GM21447 (cell line): ENCODE measurements around the gene TEDDM1.
"Not testable (repeated sequence)": the region's sequence is repeated elsewhere in the genome, so short reads cannot be mapped to it uniquely, and the experiment has no call there.

Experiments used
- ATAC-seq: cut with Tn5 transposase; IDR thresholded peaks from one replicate; pipeline ENCODE4 v1.9.1; 2021; ENCODE audit not compliant: unreplicated experiment

TEDDM1 gene

DNA sequence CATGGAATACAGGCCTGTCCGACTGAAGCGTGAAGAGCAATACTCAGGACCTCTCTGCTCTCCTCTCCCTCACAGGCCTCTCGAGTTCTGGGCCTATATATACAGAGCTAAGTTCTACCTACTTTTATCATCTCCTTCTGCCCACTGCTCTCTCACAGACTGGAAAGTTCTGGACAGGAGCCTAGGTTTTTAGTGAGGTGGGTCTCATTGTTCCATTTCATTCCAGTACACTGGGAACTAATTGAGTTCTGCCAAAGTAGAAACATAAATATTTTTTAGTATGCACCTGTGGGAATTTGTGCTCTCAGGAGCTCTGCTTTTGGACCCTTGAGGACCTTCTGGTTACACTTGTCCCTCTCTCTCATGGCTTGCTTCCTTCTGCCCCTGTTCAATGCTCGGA, at the start of gene TEDDM1:
Gene TEDDM1 (minus strand): TSS at position 101 of the 400 bp plus-strand sequence. CDS start 182 bp downstream, outside the sequence.
- no peak for ATAC-seq

- no peak for ATAC-seq
Measured at GRCh38 chr1:182450087-182450486, 49.6 kb upstream of the TEDDM1 start, which contains the start of gene RGSL1. Gene RGSL1, plus strand, starts transcription at chr1:182450146. Its CDS starts 20 bp downstream, at chr1:182450166.

DNA sequence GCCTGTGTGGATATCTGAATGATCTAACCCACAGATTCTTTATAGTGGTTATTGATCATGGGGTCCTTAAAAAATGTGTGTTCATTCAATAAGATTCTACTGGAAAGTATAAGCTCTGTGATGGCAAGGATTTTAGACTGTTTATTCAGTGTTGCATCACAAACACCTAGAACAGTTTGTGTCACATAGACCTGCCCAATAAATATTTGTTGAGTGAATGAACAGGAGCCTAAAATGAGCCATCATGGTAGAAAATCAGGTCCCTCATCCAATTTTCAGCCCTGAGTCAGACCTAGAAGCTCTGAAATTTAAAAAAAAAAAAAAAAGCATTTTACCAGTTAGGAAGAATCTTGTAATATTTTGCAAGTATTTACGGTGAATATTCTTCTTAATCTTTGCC, 47.2 kb upstream of the TEDDM1 start:
- no peak for ATAC-seq

- not testable (repeated sequence) for ATAC-seq
Measured at GRCh38 chr1:182447124-182447523, 46.7 kb upstream of the TEDDM1 start.

- ATAC-seq: no peak
Measured at GRCh38 chr1:182446033-182446669, 45.7 kb upstream of the TEDDM1 start.

GRCh38 chr1:182444497-182444896, 44.0 kb upstream of the TEDDM1 start:
- ATAC-seq: no peak

- ATAC-seq: no peak
Measured at GRCh38 chr1:182442333-182442732, 41.9 kb upstream of the TEDDM1 start.

DNA sequence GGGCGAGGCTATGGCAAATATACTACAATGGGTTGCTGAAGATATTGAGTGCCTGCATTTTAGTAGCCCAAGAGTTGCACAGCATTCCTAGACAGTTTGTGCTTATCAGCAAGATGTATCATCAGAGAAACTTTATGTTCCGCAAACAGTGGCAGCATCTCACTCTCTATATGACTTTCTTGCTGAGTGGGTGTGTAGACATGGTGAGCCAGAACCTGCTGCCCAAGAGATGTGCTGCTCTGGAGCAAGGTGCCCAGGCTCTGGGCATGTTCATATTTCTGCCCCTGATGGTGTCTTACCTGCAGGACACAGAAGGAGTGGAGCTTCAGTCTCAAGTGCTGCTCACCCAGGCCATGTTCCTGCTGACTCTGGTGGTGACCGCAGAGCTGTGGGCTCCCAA, 41.3 kb upstream of the TEDDM1 start:
- ATAC-seq: no peak

DNA sequence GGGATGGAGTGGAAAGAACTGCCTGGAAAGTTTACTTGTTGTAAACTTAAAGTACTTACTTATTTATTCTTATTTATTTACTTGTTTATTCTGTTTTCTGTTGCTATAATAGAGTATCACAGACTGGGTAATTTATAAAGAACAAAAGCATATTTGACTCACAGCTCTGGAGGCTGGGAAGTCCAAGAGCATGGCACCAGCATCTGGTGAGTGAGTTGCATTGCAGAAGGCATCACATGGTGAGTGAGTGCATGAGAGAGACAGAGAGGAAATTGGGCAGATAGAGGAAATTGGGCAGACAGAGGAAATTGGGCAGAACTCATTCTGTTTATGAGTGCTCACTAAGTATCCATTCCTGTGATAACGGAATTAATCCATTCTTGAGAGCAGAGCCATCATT, 37.9 kb upstream of the TEDDM1 start:
- no peak for ATAC-seq

DNA sequence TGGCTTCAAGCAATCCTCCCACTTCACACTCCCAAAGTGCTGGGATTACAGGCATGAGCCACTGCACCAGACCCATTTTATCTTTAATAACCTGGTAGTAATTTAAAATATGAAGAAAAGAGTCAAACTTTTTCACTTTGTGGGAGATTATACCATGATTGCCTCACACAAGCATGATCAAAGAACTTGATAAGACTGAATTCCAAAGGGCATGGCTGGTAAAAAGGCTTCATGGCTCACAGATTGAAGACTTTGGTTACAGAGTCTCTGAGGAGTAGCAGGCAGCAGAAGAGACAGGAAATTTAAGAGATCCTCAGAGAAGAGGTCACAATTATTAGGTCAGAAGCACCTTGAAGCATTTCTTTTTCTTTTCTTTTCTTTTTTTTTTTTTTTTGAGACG, 33.1 kb upstream of the TEDDM1 start:
- ATAC-seq: no peak

- ATAC-seq: no peak
Measured at GRCh38 chr1:182431278-182431677, 30.8 kb upstream of the TEDDM1 start.

DNA sequence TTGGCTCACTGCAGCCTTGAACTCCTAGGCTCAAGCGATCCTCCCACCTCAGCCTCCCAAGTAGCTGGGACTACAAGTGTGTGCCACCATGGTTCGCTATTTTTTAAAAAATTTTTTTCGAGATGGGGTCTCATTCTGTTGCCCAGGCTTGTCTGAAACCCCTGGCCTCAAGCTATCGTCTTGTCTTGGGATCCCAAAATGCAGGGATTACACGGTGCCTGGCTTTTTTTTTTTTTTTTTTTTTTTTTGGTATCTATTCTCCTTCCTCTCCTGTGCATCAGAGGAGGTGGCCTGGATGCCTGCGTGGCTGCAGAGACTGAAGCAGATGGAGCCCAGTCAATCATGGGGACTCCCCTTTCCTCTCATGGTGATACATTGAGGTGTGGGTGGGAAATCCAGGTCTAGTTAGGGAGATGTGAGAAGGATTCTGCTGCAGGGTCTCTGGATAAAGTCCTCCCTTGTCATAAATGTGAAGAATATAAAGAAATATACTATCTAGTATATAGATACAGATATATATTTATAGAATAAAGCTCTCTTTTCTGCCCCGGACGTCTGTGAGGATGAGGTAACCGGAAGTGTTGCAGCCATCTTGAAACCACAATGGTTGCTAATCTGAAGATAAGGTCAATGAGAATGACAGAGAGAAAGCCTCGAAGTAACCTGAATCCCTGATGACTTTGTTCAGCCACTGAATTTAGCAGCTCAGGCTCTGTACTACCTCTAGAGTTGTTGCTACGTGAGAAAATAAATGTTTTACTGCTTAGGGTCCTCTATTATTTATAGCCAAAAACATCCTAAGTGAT, 30.0 kb upstream of the TEDDM1 start:
- peak; percentile 33 for ATAC-seq

DNA sequence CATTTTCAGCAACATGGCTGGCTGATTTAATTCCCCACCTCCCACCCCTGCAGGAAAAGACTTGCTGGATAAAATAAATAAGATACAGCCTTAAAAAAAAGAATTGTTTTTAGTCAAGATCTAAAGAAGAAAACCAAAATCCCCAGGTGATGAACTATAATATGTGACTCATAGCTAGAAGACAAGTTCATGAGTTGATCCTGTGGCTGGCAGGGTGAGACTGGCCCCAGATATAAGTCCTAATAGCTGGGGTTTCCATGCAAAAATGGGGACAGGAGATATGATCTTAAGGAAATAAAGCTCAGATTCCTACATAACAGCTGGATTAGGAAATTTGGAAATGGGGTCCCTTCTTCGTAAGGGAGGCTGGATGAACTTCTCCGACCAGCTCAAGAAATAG, 27.6 kb upstream of the TEDDM1 start:
- no peak for ATAC-seq

DNA sequence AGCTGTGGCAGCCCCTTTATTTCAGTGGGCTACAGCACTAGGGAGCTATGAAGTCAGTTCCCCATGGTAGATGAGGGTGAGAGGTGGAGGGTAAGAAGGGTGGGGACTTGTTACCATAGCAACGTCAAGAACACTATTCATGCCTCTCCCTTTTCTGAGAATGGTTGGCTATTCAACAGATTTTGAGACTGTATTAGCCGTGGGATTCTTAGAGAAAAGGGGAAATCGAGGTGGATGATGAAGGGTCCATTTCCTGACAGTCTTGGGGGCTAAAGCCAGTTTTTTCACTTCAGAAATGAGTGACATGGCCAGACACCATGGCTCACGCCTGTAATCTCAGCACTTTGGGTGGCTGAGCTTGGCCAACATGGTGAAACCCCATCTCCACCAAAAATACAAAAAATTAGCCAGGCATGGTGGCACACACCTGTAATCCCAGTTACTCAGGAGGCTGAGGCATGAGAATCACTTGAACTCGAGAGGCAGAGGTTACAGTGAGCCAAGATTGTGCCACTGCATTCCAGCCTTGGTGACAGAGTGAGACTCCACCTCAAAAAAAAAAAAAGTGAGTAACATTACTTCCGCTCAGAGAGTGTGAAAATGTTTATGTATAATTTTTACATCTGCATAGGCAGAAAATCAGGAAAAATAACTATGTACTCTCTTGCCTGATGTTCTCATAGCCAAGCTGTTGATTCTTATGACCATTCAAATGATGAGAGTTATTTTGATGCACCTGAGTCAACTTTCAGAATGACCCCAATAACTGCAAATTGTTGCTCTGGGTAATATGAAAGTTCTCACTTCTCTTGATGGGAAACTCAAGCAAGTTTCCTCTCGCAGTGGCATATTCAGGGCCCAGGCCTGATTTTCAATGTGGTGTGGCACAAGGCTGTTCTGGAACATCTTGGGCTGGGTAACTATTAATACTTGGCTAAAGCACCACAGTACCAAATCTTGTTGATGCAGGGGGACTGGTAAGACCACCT, 26.3 kb upstream of the TEDDM1 start:
- ATAC-seq: peak; percentile 66

DNA sequence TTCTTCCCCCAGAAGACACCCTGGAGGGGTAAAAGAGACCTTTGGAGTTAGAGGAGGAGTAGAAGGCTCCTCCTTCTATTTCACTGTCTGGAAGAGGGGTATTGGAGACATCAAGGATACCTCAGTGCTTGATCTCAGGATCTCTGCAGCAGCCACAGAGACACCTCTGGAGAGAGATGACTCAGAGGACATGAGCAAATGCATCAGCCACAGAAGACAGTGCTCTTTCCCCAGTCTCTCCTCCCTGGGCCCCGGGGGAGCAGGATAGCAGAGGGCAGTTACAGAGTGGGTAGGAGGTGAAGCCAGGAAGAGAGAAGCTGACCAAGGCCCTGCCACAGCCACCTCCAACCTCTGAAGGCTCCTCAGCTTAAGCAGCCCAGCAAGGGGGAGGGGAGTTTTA, 15.3 kb upstream of the TEDDM1 start:
- no peak for ATAC-seq

DNA sequence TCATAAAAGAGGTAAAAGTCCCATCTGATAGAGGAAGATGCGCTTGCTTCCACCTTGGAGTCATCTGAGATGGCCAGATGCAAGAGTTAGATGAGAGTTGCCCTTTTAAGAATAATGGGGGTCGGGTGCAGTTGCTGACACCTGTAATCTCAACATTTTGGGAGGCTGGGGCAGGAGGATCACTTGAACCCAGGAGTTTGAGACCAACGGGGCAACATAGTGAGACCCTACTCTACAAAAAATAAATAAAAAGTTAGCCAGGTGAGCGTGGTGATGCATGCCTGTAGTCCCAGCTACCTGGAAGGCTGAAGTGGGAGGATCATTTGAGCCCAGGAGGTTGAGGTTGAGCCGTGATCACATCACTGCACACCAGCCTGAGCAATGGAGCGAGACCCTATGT, 13.5 kb upstream of the TEDDM1 start:
- ATAC-seq: no peak

- ATAC-seq: no peak
Measured at GRCh38 chr1:182413486-182413885, 13.0 kb upstream of the TEDDM1 start.

GRCh38 chr1:182410620-182411273, 10.3 kb upstream of the TEDDM1 start:
- ATAC-seq: no peak

DNA sequence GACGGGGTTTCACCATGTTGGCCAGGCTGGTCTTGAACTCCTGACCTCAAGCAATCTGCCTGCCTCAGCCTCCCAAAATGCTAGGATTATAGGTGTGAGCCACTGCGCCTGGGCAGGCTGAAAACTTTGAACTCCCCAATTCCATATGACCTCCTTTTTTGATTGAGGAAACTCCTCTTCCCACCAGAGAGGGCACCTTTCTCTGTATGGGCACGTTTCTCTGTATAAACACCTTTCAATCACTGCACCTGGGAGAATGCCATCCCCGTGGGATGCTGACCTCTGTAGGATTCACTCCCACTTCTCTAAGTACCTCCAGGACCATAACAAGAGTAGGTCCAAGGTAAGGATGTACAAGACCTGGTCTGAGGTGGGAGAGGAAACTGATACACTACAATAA, 9.7 kb upstream of the TEDDM1 start:
- ATAC-seq: no peak

- ATAC-seq: no peak
Measured at GRCh38 chr1:182408435-182409075, 8.1 kb upstream of the TEDDM1 start.
